Renal cortical epithelial cell (primary cell): ENCODE data around the gene MRPL55. TPM values are rescaled to one million over a fixed set of nuclear protein-coding genes. Genes with fewer than 3 reads are reported as not detected.

ENCODE experiments used
- DNase-seq: peaks from one replicate; pipeline ENCODE4 v3.0.0-alpha.2; 2011; ENCODE audit warnings: low read depth
- total RNA-seq: library from RNA; depleted of rRNA; stranded (reverse); fragments of >200 nt; gene quantifications from 2 replicates; pipeline ENCODE4 v1.2.3, GENCODE V29; 2014

The MRPL55 gene
- total RNA-seq, 1 donor from 2014 or later = 36.3 TPM

DNA sequence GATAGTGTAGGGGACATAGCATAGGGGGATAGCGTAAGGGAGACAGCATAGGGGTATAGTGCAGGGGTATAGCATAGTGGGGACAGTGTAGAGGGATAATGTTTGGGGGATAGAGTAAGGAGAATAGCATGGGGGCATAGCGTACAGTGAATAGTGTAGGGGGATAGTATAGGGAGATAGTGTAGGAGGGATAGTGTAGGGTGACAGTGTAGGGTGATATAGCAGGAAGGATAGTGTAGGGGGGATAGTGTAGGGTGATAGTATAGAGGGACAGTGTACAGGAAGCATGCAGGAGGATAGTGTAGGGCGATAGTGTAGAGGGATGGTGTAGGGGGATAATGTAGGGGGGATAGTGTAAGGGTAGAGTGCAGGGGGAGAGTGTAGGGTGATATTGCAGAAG lies 38.2 kb downstream of the MRPL55 start:
- no peak for DNase-seq

DNA sequence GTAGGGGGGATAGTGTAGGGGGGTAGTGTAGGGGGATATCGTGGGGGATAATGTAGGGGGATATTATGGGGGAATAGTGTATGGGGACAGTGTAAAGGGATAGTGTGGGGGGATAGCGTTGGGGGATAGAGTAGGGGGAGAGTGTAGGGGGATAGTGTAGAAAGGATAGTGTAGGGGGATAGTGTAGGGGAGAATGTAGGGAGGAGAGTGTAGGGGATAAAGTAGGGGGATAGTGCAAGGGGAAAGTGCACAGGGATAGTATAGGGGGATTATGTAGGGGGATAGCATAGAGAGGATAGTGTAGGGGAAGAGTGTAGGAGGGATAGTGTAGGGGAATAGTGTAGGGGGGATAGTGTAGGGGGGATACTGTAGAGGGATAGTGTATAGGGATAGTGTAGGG lies 38.9 kb downstream of the MRPL55 start:
- DNase-seq = no peak

DNA sequence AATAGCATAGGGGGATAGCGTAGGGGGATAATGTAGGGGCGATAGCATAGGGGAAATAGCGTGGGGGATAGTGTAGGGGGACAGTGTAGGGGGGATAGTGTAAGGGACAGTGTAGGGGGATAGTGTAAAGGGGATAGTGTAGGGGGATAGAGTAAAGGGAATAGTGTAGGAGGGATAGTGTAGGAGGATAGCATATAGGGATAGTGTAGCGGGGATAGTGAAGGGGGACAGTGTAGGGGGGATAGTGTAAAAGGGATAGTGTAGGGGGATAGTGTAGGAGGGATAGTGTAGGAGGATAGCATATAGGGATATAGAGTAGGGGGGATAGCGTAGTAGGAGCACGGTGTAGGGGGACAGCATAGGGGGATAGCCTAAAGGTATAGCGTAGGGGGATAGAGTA lies 40.7 kb downstream of the MRPL55 start:
- no peak for DNase-seq

DNA sequence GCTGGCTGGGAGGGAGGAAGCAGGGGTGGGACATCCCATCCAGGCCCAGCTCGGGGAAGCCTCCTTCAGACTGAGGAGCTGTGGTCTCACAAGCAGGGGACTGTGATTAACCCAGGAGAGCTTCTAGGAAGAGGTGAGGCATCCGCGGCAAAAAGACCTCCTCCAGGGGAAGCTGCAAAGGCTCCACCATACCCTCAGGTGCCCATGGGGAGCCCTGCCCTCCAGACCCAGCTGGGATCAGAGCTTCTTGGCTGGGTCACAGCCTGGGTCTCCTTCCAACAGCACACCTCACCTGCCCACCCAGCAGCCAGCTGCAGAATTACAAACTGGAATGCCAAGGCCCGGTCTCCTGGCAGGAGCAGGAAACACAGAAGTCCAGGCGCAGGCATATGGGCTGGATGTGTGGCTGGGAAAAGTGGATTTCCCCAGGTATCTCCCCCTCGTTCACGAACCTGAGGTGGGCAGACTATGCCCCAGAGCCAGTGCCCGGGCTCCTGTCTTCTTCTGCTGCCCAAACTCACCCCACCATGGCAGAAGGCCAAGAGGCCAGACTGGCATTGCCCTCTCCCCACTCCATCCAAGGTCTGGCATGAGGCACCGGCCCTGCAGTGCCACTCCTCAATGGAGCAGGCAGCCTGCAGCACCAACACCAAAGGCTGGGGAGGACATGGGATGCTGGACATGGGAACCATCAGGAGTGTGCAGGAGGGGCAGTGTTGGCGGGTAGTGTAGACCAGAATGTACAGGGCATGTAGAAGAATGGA lies 42.0 kb downstream of the MRPL55 start:
- no peak for DNase-seq

DNA sequence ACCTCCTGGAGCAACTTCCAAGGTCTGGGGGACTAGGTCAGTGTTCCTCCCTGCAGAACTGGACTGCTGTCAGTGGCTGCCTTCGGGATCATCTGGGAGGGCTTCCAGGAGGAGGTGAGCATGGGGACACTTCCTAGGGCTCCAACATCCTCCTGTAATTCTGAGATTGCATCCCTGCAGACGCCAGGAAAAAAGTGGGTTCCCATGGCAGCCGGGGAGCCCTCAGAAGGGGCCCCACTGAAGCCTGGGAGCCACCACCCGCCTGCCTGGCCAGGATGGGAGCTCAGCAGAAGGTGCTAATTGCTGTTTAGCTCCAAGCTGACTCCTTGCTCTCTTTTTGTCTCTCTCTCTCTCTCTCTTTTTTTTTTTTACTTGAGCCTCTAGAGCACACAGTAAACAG lies 42.7 kb downstream of the MRPL55 start:
- DNase-seq = no peak

DNA sequence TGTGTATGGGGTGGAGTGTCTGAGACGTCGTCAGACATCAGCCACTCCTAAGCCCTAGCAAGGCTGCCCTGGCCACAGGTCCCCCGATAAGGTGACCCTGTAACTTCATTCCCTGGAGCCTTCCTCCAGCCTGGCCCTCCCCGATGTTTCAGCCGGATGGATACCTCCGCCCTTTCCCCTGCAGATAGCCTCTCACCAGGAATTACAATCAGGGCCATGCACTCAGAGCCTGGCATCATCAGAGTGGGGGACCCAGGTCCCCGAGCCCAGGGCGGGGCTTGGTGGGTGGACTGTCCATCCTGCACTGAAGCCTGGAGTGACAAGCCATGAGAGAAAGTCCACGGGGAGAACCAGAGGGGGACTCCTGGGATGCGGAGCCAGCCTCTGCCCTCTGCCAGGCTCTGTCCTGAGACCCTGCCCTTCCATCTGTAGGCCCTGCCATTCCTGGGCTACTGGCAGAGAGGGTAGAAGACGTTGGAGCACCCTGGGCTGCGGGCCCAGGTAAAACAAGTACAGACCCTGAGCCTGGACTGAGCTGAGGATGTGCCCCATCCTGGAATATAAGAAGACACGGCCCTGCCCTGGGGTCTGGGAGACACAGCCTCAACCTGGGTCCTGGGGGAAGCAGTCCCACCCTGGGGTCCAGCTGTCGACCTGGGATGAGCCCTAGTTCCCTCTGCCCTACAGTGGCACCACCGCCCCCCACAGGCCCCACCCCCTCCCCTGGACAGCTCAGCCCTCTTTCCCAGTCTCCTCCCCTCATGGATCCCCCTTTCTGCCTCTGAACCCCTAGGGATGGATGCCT lies 43.4 kb downstream of the MRPL55 start:
- no peak for DNase-seq

DNA sequence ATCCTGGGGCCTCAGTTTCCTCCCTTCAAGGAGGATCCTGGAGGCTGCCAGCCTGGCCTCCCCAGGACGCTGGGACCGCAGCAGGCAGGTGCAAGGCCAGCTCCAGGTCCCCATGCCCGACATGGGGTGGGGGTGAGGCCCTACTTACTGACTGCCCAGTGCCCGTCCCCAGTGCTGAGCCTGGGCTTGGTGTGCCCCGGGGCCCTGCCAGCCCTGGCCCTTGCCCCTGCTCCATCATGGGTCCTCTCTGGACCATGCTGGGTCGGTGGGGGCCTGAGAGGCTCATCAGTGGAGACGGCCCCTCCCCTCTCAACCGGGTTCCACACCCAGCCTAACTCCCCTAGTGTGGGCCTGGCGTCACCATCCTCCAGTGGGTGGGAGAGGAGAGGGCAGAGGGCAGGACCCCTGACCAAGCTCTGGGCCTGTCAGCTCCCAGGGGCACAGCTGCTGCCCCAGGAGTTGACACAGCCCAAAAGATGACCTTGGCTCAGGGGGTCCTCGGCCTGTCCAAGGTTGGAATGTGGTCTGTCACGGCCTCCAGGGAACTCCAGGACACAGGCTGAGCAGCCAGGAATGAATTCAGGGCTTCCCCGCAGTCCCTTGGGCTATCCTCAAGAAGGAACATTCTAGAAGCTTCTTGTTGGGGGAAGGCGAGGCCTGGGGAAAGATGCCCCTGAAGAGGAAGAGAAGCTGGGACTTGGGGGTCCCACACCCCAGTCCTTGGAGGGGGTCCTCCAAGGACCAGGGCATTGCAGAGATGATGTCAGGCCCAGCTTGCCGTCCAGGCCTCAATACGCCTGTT lies 44.2 kb downstream of the MRPL55 start:
- no peak for DNase-seq

DNA sequence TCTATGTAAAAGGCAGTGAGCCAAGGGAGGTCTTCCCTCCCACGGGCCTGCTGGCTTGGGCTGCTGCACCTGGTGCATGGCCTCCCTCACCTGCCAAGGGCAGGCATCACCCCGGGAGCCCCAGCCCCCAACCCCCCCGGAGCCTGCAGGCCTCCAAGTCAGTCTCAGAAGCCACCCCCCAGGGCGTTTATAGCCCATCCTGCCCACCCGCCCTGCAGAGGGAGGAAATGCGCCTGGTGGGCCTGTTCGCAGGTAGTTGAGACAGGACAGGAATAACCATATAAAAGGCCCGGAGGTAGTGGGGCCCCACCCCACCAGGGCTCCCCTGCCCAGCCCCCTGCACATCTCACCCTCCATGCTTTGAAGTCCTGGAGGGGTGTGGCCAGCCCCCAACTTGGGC lies 44.8 kb downstream of the MRPL55 start:
- DNase-seq = no peak

DNA sequence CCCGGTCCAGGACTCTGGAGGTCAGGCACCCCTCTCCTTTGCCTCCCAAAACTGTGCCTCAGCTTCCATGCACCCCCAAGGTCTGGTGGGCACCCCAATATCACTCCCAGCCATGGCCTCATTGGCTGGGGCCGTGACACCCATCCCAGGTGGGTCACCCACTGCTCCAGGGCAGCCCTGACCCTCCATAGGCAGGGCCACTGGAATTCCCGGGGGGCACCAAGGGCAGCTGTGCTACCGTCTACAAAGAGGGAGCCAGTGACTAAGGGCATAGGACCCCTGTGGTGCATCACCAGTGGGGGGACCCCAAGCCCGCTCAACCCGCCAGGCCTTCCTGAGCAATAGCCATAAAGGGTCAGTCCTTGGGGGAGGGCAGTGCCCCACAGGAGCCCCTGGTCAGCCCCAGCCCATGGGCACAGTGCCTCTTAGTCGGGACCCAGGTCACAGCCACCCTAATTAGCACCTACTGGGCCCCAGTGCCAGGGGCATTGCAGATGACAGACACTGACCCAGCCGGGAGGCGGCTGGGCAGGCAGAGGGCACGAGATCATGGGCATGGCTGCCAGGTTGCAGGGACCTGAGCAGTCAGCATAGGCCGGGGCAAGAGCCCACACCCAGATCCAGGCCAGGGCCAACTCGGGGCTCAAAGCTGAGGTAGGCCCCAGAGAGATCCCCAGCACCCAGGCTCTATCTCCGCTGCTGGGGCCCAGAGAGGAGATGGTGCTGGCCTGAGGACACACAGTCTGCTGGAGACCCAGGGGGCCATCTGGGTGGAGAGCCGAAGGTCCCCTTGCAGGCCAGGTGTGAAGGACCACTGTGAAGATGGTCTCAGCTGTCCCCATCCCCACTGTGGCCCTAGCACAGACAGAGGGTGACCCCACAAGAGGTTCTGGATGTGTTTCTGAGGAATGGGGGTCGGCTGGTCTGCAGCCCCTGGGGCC lies 45.6 kb downstream of the MRPL55 start:
- DNase-seq = no peak

DNA sequence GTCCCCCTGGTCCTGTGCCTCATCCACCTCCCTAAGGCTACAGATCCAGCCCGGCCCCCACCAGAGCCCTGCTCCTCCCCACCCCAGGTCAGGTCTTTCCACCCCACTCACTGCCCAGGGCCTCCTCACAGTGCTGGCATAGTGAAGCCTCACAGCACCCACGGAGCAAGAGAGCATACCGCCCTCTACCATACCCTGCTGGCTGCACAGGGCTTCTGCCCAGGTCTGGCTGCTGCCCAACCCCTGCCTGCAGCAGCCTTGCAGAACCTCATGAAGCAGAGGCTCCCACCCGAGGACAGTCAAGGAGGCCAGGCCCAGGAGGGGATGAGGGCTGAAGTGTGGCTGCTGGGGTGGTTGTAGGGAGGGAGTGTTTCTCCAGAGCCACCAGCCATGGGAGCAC lies 46.3 kb downstream of the MRPL55 start:
- DNase-seq = no peak

DNA sequence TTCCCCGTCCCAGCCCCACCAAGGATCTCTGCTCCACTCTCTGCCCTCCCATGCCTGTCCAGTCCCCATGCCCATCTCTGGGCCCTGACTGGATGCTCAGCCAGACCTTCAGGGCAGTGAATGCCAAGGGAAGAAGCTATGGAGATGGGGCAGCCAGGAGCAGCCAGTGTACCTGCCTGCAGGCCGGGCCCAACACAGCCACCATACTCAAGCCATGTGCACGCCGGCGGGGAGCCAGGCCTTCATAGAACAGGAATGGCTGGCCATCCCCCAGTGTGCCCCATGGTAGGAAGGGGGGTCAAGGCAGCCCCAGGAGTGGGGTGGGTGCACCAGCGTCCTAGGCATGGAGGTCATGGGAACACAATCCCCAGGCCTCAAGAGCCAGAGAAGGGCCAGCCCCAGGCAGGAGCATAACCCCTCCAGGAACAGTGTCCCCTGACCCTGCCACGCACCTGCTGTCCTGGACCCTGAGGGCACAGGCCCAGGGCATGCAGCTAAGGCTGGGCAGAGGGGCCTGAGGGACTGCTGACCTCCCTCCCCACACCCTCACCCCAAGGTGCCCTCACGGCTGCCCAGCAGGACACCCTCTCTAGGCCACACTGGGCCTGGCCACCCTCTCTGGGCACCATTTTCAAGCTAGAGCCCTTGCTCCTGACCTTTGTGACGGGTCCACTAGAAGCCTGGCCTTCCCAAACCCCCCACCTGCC lies 46.9 kb downstream of the MRPL55 start:
- DNase-seq = no peak

DNA sequence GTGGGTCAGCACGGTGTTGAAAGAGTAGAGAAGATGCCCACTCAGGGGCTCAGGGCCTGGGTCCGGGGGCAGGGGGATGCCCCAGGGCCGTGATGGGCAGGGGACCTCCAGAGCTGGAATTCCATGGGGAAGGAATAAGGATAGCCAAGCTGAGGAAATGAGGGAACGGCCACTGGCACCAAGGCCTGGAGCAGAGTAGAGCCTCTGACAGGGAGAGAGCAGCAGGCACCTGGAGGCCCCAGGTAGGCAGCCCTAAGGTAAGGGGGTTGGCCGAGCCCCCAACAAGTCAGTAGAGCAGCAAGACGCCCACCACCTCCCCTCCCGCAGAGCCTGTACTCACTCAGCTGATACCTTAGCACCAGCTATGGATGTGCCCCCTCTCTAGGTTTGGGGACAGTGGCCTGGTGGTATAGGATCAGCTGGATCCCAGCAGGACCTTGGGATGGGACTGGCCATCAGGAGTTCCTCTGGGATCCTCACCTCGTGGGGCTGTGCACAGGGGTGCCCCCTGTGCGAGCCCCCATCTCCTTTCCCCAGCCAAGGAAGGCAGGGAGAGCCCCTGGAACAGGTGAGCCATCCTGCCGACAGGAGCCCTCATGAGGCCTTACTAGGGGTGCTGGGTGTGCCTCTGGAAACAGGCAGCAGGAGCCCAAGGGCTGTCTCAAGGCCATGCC lies 47.6 kb downstream of the MRPL55 start:
- no peak for DNase-seq

DNA sequence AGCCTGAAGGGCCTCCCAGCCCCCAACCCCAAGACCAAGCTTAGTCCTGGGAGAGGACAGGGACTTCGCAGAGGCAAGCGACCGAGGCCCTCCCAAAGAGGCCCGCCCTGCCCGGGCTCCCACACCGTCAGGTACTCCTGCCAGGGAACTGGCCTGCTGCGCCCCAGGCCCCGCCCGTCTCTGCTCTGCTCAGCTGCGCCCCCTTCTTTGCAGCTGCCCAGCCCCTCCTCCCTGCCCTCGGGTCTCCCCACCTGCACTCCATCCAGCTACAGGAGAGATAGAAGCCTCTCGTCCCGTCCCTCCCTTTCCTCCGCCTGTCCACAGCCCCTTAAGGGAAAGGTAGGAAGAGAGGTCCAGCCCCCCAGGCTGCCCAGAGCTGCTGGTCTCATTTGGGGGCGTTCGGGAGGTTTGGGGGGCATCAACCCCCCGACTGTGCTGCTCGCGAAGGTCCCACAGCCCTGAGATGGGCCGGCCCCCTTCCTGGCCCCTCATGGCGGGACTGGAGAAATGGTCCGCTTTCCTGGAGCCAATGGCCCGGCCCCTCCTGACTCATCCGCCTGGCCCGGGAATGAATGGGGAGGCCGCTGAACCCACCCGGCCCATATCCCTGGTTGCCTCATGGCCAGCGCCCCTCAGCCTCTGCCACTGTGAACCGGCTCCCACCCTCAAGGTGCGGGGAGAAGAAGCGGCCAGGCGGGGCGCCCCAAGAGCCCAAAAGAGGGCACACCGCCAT lies 48.5 kb downstream of the MRPL55 start:
- no peak for DNase-seq

DNA sequence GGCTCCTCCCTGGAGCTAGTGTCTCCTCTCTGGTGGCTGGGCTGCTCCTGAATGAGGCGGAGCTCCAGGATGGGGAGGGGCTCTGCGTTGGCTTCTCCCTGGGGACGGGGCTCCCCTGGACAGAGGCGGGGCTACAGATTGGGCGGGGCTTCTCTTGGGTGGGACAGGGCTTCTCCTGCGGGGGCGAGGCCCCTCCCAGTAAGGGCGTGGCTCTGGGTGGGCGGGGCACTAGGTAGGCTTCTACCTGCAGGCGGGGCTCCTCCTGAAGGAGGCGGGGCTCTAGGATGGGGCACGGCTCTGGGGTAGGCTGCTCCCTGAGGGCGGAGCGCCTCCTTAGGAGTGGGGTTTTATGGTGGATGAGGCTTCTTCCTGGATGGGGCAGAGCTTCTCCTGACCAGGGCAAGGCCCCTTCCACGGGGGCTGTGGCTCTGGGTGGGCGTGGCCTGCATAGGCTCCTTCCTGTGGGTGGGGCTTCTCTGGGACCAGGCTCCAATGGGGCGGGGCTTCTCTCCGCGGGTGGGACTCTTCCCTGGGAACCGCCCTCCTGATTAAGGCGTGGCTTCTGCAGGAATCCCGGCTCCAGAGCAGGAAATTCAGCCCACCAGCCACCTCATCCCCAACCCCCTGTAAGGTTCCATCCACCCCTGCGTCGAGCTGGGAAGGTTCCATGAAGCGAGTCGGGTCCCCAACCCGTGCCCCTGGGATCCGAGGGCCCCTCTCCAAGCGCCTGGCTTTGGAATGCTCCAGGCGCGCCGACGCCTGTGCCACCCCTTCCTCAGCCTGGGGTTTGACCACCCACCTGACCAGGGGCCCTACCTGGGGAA lies 49.3 kb downstream of the MRPL55 start:
- DNase-seq = peak; percentile 36

DNA sequence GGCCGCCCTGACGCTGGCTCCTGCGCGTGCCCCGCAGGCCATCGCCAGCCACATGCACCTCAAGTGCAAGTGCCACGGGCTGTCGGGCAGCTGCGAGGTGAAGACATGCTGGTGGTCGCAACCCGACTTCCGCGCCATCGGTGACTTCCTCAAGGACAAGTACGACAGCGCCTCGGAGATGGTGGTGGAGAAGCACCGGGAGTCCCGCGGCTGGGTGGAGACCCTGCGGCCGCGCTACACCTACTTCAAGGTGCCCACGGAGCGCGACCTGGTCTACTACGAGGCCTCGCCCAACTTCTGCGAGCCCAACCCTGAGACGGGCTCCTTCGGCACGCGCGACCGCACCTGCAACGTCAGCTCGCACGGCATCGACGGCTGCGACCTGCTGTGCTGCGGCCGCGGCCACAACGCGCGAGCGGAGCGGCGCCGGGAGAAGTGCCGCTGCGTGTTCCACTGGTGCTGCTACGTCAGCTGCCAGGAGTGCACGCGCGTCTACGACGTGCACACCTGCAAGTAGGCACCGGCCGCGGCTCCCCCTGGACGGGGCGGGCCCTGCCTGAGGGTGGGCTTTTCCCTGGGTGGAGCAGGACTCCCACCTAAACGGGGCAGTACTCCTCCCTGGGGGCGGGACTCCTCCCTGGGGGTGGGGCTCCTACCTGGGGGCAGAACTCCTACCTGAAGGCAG lies 50.0 kb downstream of the MRPL55 start:
- DNase-seq = no peak

DNA sequence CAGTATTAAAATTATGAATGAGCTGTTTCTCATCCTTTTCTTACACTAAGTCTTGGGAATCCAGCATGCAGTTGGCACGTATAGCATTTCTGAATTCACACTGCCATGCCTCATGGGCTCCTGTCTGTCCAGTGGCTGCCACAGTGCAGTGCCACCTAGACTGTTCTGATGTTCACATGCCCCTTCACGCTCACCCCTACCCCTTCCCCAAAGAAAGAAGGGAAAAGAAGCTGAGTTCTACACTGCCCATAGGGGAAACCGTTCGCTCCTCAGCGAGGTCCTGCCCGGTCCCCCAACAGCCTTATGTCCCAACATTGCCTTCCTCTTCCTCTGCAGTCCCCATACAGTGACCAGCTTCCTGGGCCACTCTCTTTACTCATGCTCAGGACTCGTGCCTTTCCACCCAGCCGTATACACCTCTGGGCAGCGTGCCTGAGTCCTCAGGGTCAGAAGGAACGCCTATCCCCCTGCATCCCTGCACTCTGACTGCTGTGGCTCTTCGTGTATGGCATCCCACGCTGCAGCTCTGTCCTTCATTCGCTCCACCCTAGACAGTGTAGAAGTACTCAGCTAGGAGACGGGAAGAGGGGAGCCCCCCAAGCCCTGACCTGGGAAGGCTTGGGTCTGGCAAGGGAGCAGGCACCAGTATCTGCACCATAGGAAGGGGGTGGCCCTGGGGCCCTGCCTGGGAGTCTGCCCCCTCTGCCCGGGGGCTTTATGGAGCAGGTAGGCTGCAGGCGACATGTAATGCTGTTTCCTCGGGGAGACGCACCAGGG lies 50.7 kb downstream of the MRPL55 start:
- no peak for DNase-seq
